Endothelial cell of umbilical vein (primary cell): Measurements from ENCODE around the gene RPL18A.

Experiments used
- CTCF ChIP-seq, 2 donors: IDR thresholded peaks; 1 replicate in 1 of 2; 2 replicates in 1 of 2; pipeline ENCODE4 v1.5.1; 2011; ENCODE audit warnings: low read length in 2 of 2, mild to moderate bottlenecking in 2 of 2, moderate library complexity in 2 of 2, control low read depth in 1 of 2, inconsistent platforms in 1 of 2, low read depth in 1 of 2; ENCODE audit not compliant: insufficient read depth in 1 of 2; ENCODE audit errors: extremely low read depth in 1 of 2
- EZH2 ChIP-seq: IDR thresholded peaks from 2 replicates; pipeline ENCODE4 v1.6.1; 2012; ENCODE audit warnings: borderline replicate concordance, low read depth, mild to moderate bottlenecking, moderate library complexity, low read length, inconsistent platforms; ENCODE audit not compliant: severe bottlenecking
- GATA2 ChIP-seq: IDR thresholded peaks from 2 replicates; pipeline ENCODE4 v1.7.0; 2011; ENCODE audit warnings: low read depth, mild to moderate bottlenecking, moderate library complexity, mixed read lengths, low read length; ENCODE audit not compliant: insufficient read length, insufficient read depth
- JUN ChIP-seq: IDR thresholded peaks from 2 replicates; pipeline ENCODE4 v1.6.1; 2011; ENCODE audit warnings: borderline replicate concordance, low read depth; ENCODE audit not compliant: insufficient read length, insufficient read depth
- POLR2A ChIP-seq: IDR thresholded peaks from 2 replicates; pipeline ENCODE4 v1.6.1; 2012; ENCODE audit warnings: low read depth, mild to moderate bottlenecking, control low read depth, low read length
- POLR2AphosphoS5 ChIP-seq: IDR thresholded peaks from 2 replicates; pipeline ENCODE4 v1.6.1; 2012; ENCODE audit warnings: low read depth, mild to moderate bottlenecking, control low read depth, low read length, moderate library complexity; ENCODE audit not compliant: insufficient read depth

- TF ChIP-seq POLR2A, result no peak
- no peak for TF ChIP-seq CTCF (IDR thresholded peaks at IDR 0.05; ENCODE audit: extremely low read depth in 1 of 2, insufficient read depth in 1 of 2, low read depth in 1 of 2, low read length in 2 of 2)
- no peak for TF ChIP-seq JUN
- no peak for TF ChIP-seq POLR2AphosphoS5
- no peak for TF ChIP-seq GATA2
- TF ChIP-seq EZH2, result peak; percentile 88
Measured at GRCh38 chr19:17871878-17872250, 12.2 kb downstream of the RPL18A start, which contains the start of gene SLC5A5.
